ENCODE results near the gene SLC41A2.

Gene SLC41A2

DNA sequence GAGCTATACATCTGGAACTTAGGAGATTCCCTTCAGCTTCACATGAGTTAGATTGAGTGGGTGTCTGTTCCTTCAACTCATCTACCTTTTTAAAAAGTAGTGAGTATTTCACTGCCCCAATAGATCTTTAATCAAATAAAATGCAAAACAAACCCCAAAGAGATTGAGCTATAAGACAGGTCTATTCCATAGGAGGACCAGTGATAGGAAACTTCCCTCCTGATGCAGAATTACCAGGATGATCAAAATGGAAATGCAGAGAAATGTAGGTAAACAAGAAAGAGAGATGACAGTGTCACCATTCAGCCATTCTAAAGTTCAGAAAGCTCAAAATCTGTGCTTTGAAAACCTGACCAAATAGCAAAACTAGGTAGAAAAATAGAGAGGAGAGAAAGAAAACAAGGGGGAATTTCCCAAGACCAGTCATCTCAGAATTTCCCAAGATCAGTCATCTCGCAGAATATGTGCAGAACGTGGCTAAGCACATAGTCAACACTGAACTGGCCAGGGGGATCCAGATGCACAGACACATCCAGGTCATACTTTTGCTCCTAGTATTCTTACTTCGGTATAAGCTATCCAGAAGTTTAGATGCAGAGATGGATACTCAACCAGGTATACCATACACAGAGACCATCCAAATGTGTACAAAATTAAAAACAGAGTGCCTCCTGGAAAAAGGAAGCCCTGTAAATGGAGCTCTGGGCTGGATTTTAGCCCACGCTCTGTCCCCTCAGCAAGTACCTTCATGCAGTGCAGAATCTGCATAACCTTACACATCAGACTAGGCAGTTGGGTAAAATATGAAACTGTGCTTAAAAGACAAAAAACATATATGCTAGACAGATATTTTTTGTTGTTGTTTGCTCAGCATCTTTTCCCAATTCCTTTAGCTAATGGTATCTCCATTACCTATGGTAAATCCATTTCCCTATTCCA, 27.4 kb downstream of the SLC41A2 start:
- no peak for DNase-seq (ENCODE audit: low read depth in 3 of 3, low spot score in 1 of 3)

DNA sequence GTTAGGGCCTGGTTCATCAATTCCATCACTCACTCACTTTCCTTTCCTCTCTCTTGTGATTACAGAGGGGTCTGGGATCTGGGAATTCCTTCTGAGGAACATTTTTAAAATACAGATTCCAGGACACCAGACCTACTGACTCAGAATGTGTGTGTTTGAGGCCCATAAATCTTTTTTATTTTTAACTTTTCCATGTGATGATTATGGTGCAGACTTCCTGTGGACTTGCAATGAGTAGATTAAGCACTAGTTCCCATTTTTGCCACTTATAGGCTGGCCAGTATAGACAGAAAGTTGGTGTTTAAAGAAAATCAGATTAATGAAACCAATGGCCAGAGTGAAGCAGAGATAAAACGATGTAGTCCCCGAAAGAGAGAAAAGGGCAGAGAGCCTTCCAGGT, 28.1 kb downstream of the SLC41A2 start:
- no peak for DNase-seq (ENCODE audit: low read depth in 3 of 3, low spot score in 1 of 3)

DNA sequence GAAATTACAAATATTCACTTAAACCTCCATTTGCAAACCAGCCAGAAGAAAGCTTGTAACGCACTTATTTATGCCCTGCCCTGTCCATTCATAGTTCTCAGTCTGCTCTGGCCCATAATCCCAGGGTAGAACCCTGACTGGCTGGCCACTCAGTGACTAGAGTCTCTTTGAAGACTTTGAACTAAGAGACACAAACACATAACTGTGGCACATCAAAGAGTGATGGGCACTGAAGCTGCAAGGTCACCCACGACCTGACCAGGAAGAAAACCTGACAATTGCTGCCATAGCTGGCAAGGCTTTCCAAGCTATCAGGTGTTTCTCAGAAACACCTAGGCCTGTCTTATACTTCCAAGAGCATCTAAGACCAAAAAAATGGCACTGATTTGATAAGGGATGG, 28.7 kb downstream of the SLC41A2 start:
- no peak for DNase-seq (ENCODE audit: low read depth in 3 of 3, low spot score in 1 of 3)

DNA sequence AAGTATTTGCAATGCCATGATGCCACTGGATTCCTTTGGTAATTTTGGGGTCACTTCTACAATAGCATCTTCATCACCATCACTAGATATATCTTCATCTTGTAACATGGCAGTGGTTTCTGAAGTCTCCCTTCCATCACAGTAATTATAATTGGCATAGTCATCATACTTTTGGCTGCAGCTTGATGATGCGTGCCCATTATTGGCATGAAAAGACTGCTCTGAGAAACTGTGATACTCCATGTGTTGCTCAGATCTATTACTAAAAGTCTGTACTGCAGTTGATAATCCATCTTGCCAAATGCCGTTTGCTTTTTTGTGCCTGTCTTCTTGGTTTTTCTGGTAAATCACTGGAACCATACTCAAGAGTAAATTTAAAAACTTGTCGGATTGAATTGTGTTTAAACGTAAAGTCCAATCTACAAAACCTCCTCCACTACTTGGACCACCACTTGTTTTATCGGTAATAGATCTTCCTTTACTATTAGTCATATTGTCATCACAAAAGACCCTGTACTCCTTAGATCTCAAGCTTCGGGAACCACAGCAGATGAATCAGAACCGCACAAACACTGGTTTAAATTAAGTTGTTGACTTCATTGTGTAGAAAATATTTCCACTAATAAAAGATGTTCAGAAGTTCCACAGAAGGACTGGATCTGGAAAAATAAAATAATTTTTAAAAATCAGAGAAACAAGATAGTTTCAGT, 29.9 kb downstream of the SLC41A2 start:
- no peak for DNase-seq (ENCODE audit: low read depth in 3 of 3, low spot score in 1 of 3)

DNA sequence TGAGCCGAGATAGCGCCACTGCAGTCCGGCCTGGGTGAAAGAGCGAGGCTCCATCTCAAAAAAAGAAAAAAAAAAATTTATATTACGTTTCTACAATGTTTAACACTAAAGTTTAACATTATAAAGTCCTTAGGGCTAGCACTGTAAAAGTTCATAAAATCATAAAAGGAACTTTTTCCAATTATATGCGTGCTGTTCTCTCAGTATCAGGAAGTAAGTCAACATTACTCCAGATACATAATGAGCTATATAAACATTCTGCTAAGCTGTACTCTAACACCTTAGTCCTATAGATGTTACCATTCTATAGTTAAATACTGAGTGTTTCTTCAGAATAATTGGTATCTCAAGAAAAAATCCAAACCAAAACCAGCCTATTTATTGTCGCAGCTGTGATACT, 32.6 kb downstream of the SLC41A2 start:
- no peak for DNase-seq (ENCODE audit: low read depth in 3 of 3, low spot score in 1 of 3)

DNA sequence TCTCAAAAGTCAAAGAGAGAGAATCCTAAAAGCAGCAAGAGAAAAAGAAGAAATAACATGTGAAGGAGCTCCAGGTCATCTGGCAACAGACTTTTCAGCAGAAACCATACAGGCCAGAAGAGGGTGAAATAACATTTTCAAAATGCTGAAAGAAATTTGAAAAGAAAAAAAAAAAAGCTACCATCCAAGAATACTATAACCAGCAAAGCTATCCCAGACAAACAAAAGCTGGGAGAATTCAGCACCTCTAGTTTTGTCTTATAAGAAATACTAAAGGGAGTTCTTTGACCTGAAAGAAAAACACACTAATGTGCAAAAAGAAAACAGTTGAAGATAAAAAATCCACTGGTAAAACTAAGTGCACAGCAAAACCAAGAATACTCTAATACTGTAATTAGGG, 36.8 kb downstream of the SLC41A2 start:
- DNase-seq (ENCODE audit: low read depth in 3 of 3, low spot score in 1 of 3): no peak

DNA sequence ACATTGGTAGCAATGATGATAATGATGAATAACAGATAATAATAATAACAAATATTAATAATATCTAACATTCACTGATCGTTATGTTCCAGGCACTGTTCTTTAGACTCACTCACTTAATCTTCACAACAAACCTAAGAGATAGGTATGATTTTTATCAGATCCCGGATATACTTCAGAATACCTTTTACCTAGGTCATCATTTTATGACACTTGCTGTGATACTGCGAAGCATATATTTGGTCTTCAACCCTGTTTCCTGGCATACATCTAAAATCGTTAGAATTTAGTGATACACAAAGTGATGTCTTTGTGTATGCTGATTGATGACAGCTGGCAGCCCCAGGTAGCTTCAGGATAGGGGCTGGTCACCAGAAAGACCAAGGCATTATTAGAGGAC, 46.1 kb downstream of the SLC41A2 start:
- no peak for DNase-seq (ENCODE audit: low read depth in 3 of 3, low spot score in 1 of 3)

DNA sequence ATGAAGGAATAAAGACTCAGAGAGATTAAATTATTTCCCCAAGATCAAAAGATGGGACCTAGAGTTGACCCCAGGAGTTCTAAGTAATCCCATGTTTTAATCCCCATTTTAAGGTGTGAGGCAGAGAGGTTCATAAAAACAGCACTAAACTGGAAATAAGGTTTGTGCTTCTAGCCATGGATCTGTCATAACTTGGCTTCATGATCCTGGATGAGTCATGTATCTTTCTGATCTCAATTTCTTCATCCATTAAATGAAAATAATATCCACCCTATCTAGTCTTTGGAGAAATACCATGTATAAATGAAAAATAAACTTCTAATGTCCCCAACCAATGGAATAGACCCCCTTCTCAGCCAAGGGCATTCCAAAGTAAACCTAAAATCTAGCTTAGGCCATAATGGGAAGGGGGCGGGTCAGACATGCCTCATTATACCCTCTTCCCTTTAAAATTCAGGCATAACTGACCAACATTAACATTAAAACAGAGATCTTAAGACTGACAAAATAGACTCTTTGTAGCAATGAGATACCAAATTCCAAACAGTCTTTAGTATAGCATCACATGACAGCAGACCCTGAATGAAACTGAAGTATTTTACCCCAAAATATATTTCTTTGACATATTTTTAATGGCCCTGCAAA, 47.8 kb downstream of the SLC41A2 start:
- no peak for DNase-seq (ENCODE audit: low read depth in 3 of 3, low spot score in 1 of 3)

DNA sequence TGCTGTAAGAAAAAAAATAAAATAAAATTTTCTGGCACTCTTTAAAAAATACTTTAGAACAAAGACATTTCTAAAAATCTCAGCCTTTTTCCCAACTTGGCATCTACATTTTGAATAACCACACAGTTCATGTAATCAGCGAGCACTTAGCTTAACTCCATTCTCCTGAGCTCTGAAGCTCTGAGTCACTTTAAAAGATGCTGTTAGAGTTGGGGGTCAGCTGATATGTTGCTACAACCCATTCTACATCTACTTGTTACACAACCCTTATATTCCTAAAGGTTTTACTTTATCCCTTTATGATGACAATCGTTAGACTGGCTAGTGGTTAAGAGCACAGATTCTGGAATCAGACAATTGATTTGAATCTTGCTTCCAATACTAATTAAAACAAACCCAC, 48.3 kb downstream of the SLC41A2 start:
- DNase-seq (ENCODE audit: low read depth in 3 of 3, low spot score in 1 of 3): no peak

Data from stimulated activated CD4-positive, alpha-beta T cell treated with anti-CD3 and anti-CD28 coated beads, TNF-alpha, amount 100 ng/mL, for 1 hour (primary cell).